Measurements from ENCODE around the gene PPIL6.

The PPIL6 gene

DNA sequence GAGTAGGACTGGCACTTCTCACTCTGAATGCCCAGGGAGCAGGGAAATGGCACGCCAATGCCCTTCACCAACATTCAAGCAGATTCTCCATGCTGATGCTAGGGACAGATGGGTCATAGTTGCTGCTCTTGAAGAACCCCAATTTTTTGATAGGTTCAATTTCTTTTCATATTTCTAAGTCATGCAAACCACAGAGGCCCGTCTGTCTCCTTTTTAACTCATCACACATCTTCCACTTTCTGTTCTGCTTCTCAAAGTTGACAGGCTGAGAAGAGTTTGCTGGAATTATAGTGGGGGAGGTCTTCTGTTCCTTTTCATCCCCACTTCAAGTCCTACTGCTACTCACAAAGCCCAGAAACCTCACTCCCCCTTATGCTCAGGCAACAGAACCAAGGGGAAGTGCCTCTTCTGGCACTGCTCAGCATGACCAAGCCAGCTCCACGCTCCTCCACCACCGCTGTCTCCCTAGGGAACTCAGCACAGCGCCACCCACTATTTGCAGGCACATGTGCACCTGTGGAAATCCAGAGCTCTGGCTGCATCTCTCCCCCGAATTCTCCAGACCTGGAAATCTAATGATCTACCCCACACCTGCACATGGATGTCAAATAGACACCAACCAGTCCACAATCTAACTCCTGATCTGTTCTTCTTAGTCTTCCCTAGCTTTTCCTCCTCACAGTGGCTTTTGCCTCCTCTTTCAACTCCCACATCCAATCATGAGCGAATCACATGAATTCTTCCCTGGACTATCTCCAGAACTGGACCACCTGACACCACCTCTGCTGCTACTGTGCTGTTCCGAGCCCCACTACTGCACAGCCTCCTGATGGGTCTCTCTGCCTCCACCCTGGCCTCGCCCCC lies 31.9 kb upstream of the PPIL6 start:
- DNase-seq: no peak
- Histone ChIP-seq H3K4me3 (no peak overlapping the region), H3K4me1 (peaks cover 0 to 5% (median 0%) of the 10 kb centered on the region in 4 donors), H3K36me3 (peaks cover 40 to 92% (median 91%) of the 10 kb centered on the region in 3 donors), H3K27ac (no peak overlapping the region), H3K27me3 (no peaks in the 10 kb centered on the region), H3K9me3 (no peaks in the 10 kb centered on the region)
- intact Hi-C loops (cut with DNase I; ENCODE audit: low total_unique reads): no loop called here
- TF ChIP-seq, protein P1, sequence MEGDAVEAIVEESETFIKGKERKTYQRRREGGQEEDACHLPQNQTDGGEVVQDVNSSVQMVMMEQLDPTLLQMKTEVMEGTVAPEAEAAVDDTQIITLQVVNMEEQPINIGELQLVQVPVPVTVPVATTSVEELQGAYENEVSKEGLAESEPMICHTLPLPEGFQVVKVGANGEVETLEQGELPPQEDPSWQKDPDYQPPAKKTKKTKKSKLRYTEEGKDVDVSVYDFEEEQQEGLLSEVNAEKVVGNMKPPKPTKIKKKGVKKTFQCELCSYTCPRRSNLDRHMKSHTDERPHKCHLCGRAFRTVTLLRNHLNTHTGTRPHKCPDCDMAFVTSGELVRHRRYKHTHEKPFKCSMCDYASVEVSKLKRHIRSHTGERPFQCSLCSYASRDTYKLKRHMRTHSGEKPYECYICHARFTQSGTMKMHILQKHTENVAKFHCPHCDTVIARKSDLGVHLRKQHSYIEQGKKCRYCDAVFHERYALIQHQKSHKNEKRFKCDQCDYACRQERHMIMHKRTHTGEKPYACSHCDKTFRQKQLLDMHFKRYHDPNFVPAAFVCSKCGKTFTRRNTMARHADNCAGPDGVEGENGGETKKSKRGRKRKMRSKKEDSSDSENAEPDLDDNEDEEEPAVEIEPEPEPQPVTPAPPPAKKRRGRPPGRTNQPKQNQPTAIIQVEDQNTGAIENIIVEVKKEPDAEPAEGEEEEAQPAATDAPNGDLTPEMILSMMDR (IDR thresholded peaks at IDR 0.05): no peak

DNA sequence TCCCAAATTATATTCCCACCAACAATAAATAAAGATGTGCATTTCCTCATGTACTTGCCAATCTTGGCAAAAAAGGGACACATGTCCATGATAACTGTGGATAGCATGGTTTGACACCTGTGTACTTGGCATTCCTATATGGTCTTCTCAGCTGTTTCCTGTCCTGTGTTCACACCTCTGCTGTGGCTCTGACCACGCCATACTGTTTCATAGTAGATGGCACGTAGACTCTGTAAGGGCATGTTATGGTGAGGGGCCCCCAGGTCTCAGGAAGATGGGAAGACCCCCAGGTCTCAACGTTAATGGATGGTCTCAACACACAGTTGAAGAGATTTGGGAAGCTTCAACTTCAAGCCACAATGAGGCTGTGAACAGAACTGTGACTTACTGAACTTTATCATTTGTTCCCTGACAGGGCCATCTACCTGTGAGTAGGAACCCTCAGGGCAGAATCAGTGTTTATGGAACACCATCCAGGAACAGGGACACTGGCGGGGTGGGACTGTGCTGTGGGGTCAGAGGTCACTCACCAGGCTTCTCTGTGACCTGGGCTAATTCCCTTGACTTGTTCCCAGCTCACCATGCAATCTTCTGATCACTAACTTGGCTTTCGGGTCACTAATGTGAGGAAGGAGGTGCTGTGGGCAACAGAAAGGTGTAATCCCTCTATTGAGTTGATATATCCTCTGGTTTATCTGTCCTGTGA lies 30.8 kb upstream of the PPIL6 start:
- Histone ChIP-seq H3K27me3 (no peaks in the 10 kb centered on the region), H3K9me3 (no peaks in the 10 kb centered on the region), H3K36me3 (peaks cover 51 to 99% (median 96%) of the 10 kb centered on the region in 3 donors), H3K4me3 (no peak overlapping the region), H3K4me1 (no peaks in the 10 kb centered on the region), H3K27ac (no peak overlapping the region)
- intact Hi-C loops (cut with DNase I; ENCODE audit: low total_unique reads): no loop called here
- TF ChIP-seq, protein P1 (IDR thresholded peaks at IDR 0.05): no peak
- DNase-seq: no peak

DNA sequence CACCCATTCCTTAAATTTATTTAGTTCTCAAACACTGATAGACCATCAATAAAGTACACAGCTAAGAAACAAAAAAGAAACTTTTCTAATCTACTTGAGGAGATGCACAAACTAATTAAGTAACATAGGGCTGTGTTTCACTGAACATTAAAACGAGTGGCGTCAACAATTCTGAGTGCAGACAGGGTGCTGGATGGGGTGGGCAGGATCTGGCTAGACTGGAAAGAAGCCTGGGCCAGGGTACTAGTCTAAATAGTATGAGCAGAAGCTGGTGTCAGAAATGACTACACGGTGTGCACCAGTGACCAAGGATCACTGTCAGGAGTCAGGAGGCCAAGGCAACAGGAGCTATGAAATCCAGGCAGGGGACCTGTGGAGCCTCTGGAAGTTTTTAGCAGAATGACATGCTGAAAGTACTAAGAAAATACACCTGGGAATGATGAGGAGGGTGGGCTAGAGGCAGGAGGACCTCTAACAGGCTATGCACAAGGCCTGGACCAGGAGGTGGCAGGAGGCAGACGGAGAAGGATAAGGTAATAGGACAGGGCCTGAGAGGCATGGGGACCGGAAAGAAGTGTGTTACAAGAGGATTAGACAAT lies 29.3 kb upstream of the PPIL6 start:
- Histone ChIP-seq H3K9me3 (no peaks in the 10 kb centered on the region), H3K4me1 (no peaks in the 10 kb centered on the region), H3K4me3 (no peak overlapping the region), H3K27me3 (no peaks in the 10 kb centered on the region), H3K36me3 (peaks cover 54 to 96% (median 95%) of the 10 kb centered on the region in 3 donors), H3K27ac (no peak overlapping the region)
- DNase-seq: no peak
- TF ChIP-seq, protein P1 (IDR thresholded peaks at IDR 0.05): no peak
- intact Hi-C loops (cut with DNase I; ENCODE audit: low total_unique reads): no loop called here

DNA sequence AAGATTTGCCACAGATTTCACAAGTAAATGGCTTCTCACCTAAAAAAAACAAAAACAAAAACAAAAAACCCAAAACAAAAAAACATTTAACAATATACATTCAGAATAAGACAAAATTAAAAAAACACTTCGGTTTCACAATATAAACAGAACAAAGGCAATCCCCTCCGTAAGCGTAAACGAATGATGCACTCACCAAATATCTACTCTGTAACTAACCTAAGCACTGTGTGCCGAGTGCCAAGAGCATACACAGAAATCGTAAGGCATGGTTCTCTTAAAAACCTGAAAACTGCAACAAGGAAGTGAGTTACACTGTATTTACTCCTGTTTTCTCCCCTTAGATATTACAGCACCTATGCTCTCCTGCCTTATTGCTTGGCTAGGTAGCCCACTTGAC lies 27.3 kb upstream of the PPIL6 start:
- TF ChIP-seq, protein P1 (IDR thresholded peaks at IDR 0.05): no peak
- no peak for DNase-seq
- H3K36me3 ChIP-seq: peaks cover 52 to 94% (median 84%) of the 10 kb centered on the region in 3 donors

DNA sequence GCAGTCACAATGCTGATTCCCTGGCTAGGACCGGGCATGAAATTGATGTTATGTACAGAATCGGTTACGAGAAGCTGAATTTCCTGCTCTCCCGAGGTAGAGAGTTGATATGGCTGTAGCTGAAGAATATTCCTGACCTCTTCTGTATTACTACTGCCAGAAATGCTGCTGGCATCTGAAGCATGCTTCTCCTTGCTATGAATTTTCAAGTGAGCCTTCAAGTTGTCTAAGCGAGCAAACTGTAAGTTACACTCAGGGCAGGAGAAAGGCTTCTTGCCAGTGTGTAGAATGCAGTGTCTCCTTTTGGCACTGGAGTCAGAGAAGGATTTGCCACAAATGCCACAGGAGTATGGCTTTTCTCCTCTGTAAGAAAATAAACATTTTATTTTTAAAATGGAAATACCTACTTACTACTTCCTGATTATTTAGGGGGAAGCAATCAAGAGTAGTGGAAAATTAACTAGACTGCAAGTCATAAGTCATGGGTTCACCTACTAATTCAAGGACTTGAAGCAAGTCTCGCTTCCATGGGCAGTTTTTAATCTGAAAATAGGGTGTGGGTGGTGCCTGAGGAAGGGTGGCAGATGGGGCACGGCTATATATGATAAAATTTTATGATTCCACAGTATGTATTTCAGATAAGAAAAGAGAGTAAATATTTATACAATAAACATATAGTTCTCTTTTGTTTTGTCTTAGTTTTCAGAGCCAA lies 25.9 kb upstream of the PPIL6 start:
- no peaks in the 10 kb centered on the region for H3K27me3 ChIP-seq
- no peak overlapping the region for H3K27ac ChIP-seq
- no peaks in the 10 kb centered on the region for H3K4me1 ChIP-seq
- no peak for DNase-seq
- no peaks in the 10 kb centered on the region for H3K9me3 ChIP-seq
- intact Hi-C loops (cut with DNase I; ENCODE audit: low total_unique reads): no loop called here
- no peak overlapping the region for H3K4me3 ChIP-seq
- peaks cover 52 to 93% (median 78%) of the 10 kb centered on the region in 3 donors for H3K36me3 ChIP-seq
- TF ChIP-seq, protein P1 (IDR thresholded peaks at IDR 0.05): no peak

More for the DNA sequence above, 27.3 kb upstream of the PPIL6 start:
- Histone ChIP-seq H3K4me1 (no peaks in the 10 kb centered on the region), H3K27me3 (no peaks in the 10 kb centered on the region), H3K4me3 (no peak overlapping the region), H3K9me3 (no peaks in the 10 kb centered on the region), H3K27ac (no peak overlapping the region)
- intact Hi-C loops (cut with DNase I; ENCODE audit: low total_unique reads): no loop called here

Data from tibial artery (tissue), 4 donors.